AG10803 (cell line): ENCODE data around the gene GTF2F2.

Experiments used
- DNase-seq: peaks from one replicate; pipeline ENCODE4 v3.0.0; 2010; ENCODE audit warnings: low read depth
- H3K4me3 ChIP-seq: 2 replicates; pipeline ENCODE4 v1.5.1; 2011; ENCODE audit warnings: mild to moderate bottlenecking, low read length, control low read depth
- TF ChIP-seq, protein P1 (sequence below): conservative IDR thresholded peaks from 2 replicates; pipeline ENCODE4 v1.5.1; 2011; ENCODE audit warnings: mild to moderate bottlenecking, low read length, control low read depth, inconsistent platforms

GTF2F2 gene

GRCh38 chr13:45122941-45123340, 2.6 kb downstream of the GTF2F2 start:
- TF ChIP-seq, protein P1, sequence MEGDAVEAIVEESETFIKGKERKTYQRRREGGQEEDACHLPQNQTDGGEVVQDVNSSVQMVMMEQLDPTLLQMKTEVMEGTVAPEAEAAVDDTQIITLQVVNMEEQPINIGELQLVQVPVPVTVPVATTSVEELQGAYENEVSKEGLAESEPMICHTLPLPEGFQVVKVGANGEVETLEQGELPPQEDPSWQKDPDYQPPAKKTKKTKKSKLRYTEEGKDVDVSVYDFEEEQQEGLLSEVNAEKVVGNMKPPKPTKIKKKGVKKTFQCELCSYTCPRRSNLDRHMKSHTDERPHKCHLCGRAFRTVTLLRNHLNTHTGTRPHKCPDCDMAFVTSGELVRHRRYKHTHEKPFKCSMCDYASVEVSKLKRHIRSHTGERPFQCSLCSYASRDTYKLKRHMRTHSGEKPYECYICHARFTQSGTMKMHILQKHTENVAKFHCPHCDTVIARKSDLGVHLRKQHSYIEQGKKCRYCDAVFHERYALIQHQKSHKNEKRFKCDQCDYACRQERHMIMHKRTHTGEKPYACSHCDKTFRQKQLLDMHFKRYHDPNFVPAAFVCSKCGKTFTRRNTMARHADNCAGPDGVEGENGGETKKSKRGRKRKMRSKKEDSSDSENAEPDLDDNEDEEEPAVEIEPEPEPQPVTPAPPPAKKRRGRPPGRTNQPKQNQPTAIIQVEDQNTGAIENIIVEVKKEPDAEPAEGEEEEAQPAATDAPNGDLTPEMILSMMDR: no peak
- DNase-seq: no peak
- no peak overlapping the region for H3K4me3 ChIP-seq

- DNase-seq: no peak
- TF ChIP-seq, protein P1: no peak
- H3K4me3 ChIP-seq: no peak overlapping the region
Observed at GRCh38 chr13:45132369-45133064, 12.2 kb downstream of the GTF2F2 start.

- no peak overlapping the region for H3K4me3 ChIP-seq
- DNase-seq: no peak
- TF ChIP-seq, protein P1: no peak
Observed at GRCh38 chr13:45133396-45134118, 13.2 kb downstream of the GTF2F2 start.

- DNase-seq: no peak
- TF ChIP-seq, protein P1: no peak
- no peak overlapping the region for H3K4me3 ChIP-seq
Observed at GRCh38 chr13:45136741-45137504, 16.6 kb downstream of the GTF2F2 start.

DNA sequence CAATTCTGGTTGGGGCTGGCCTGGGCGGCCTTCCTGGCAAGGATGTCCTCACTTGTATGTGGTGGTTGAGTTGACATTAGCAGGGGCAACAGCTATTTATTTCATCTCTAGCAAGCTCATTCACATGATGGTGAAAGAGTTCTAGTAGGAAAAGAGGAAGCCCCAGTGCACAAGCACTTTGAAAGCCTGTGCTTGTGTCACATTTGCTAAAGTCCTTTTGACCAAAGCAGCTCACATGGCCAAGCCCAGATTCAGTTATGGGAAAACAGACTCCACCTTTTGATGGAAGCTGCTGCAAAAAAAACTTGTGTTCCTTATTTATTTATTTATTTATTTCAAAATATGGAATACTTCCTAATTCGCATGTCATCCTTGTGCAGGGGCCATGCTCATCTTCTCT, 17.2 kb downstream of the GTF2F2 start:
- no peak overlapping the region for H3K4me3 ChIP-seq
- TF ChIP-seq, protein P1: no peak
- no peak for DNase-seq

DNA sequence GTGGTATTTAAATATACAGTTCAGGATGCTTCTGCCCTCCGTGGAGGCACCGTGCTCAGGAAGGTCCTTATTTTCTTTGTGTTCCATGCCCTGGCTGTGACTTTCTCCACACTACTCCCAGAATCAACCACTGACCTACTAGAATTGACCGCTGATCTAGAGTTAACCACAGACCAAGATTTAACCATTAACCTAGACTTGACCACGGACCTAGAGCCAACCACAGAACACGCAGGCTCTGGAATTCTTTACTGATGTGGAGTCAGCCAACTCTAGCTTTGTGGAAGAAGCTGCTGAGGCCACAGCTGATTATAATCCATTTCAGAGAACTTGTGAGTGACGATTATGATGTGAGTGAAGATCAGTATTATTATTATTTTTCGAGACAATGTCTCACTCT, 18.0 kb downstream of the GTF2F2 start:
- no peak overlapping the region for H3K4me3 ChIP-seq
- no peak for DNase-seq
- TF ChIP-seq, protein P1: no peak

DNA sequence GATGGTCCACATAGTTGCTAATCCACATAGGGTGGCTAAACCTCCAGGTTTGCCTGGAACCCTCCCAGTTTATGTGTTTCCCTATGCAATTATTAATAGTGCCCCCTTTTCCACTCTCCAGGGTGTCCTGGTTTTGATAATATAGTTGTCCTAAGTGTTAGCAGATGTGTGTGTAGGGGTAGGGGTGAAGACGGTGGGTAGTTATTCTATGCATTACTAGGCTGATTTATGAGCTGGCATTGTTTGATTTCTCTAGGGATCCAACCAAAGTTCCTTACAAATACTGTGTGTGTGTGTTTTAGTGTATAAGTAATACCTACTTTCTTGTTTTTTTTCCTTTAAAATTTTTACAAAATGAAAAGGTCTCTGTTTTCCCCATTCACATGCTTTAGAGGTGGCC, 21.1 kb downstream of the GTF2F2 start:
- no peak overlapping the region for H3K4me3 ChIP-seq
- DNase-seq: no peak
- TF ChIP-seq, protein P1: no peak
